Peyer's patch (tissue), 4 donors: Measurements from ENCODE around the gene UBE2H.

Source experiments
- POLR2A ChIP-seq, 2 donors: fragments of 450-650 bp; IDR thresholded peaks; one replicate each; pipeline ENCODE4 v1.5.1; 2017; ENCODE audit warnings: antibody characterized with exemption in 2 of 2, mild to moderate bottlenecking in 2 of 2, moderate library complexity in 2 of 2
- TF ChIP-seq, protein P1 (sequence below), 6 experiments: fragments of 450-650 bp in 4 of 6; fragments of 200-600 bp in 2 of 6; sonication (generic) in 1 of 6; IDR thresholded peaks; one replicate each; pipeline ENCODE4 v1.5.1; 2017 to 2019; ENCODE audit warnings: antibody characterized with exemption in 6 of 6, mild to moderate bottlenecking in 3 of 6, moderate library complexity in 1 of 6

DNA sequence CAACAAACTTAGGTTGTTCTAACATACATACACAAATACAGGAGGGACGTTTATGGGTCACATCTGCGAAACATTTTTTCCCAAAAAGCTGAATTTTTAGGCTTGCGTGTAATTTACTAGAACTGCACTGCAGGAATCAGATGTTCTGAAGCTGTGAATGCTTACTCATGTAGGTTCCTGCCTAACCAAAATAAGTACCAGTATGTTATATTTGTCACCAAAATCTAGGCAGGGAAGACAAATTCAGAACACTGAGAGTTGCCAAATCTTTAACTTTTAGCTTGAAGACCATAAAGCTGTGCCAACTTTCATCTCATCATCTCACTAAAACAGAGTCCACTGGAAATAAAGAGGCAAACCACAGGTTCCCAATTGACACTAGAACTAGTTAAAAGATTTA is 5.7 kb downstream of the UBE2H start:
- TF ChIP-seq, protein P1, sequence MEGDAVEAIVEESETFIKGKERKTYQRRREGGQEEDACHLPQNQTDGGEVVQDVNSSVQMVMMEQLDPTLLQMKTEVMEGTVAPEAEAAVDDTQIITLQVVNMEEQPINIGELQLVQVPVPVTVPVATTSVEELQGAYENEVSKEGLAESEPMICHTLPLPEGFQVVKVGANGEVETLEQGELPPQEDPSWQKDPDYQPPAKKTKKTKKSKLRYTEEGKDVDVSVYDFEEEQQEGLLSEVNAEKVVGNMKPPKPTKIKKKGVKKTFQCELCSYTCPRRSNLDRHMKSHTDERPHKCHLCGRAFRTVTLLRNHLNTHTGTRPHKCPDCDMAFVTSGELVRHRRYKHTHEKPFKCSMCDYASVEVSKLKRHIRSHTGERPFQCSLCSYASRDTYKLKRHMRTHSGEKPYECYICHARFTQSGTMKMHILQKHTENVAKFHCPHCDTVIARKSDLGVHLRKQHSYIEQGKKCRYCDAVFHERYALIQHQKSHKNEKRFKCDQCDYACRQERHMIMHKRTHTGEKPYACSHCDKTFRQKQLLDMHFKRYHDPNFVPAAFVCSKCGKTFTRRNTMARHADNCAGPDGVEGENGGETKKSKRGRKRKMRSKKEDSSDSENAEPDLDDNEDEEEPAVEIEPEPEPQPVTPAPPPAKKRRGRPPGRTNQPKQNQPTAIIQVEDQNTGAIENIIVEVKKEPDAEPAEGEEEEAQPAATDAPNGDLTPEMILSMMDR (IDR thresholded peaks at IDR 0.05) = no peak
- TF ChIP-seq POLR2A (IDR thresholded peaks at IDR 0.05) = no peak
